K562 (cell line): ENCODE measurements around the gene TMEM273. TPM values are rescaled to one million over a fixed set of nuclear protein-coding genes. Genes with fewer than 3 reads are reported as not detected.

Source experiments
- ADNP ChIP-seq: fragments of 200-800 bp; sonication (Bioruptor generic); IDR thresholded peaks from 2 replicates; pipeline ENCODE4 v1.6.1; 2016; ENCODE audit warnings: missing genetic modification characterization, missing compliant biosample characterization
- CBX3 ChIP-seq, 2 experiments: IDR thresholded peaks; 1 replicate in 1 of 2; 2 replicates in 1 of 2; pipeline ENCODE4 v1.6.1; 2012; ENCODE audit warnings: inconsistent platforms in 2 of 2, low read length in 2 of 2, borderline replicate concordance in 1 of 2, control low read depth in 1 of 2
- CHCHD3 ChIP-seq: fragments of 250-450 bp; sonication (Bioruptor Pico); IDR thresholded peaks from 2 replicates; pipeline ENCODE4 v2.1.2; 2022; ENCODE audit warnings: mild to moderate bottlenecking
- EP300 ChIP-seq: IDR thresholded peaks from 2 replicates; pipeline ENCODE4 v1.6.1; 2012; ENCODE audit warnings: low read length, improper control_type of control experiment
- EZH2 ChIP-seq: IDR thresholded peaks from 2 replicates; pipeline ENCODE4 v1.6.1; 2012; ENCODE audit warnings: low read depth, mild to moderate bottlenecking, inconsistent platforms, low read length, borderline replicate concordance
- HNRNPH1 ChIP-seq: fragments of 200-400 bp; formaldehyde crosslinking; optimal IDR thresholded peaks from 2 replicates; pipeline ENCODE3; 2017; ENCODE audit warnings: low read depth, mild to moderate bottlenecking, low read length, moderate library complexity
- ILK ChIP-seq: fragments of 450-650 bp; IDR thresholded peaks from 2 replicates; pipeline ENCODE4 v1.6.1; 2016; ENCODE audit warnings: missing genetic modification characterization, low read depth, mild to moderate bottlenecking, missing compliant biosample characterization, moderate library complexity, borderline replicate concordance
- NCOA2 ChIP-seq, 2 experiments: fragments of 450-650 bp; IDR thresholded peaks; 2 replicates each; pipeline ENCODE4 v1.6.1; 2018; ENCODE audit warnings: mild to moderate bottlenecking in 2 of 2, moderate library complexity in 1 of 2; ENCODE audit not compliant: partially characterized antibody in 2 of 2
- PPARD ChIP-seq: fragments of 250-450 bp; sonication (Bioruptor Pico); IDR thresholded peaks from 2 replicates; pipeline ENCODE4 v1.8.0; 2022; ENCODE audit warnings: inconsistent platforms, mild to moderate bottlenecking, moderate library complexity
- RBM25 ChIP-seq: fragments of 200-400 bp; formaldehyde crosslinking; IDR thresholded peaks from 2 replicates; pipeline ENCODE4 v1.6.1; 2018; ENCODE audit warnings: low read length, low read depth, moderate library complexity; ENCODE audit not compliant: severe bottlenecking
- RCOR1 ChIP-seq, 2 experiments: IDR thresholded peaks; 2 replicates each; pipeline ENCODE4 v1.6.1; 2012; ENCODE audit warnings: low read depth in 2 of 2, low read length in 2 of 2, borderline replicate concordance in 1 of 2, improper control_type of control experiment in 1 of 2
- RHOXF2B ChIP-seq: fragments of 250-450 bp; sonication (Bioruptor Pico); conservative IDR thresholded peaks from 2 replicates; pipeline ENCODE4 v1.5.1; 2021
- SRSF1 ChIP-seq: fragments of 200-400 bp; formaldehyde crosslinking; IDR thresholded peaks from 2 replicates; pipeline ENCODE4 v1.6.1; 2017; ENCODE audit warnings: mild to moderate bottlenecking, low read depth, low read length, moderate library complexity
- TBP ChIP-seq: optimal IDR thresholded peaks from 2 replicates; pipeline ENCODE3; 2011; ENCODE audit warnings: low read depth, low read length, improper control_type of control experiment
- YY1 ChIP-seq, 3 experiments: IDR thresholded peaks; 2 replicates each; pipeline ENCODE4 v1.6.1; 2011; ENCODE audit warnings: low read length in 2 of 3, mild to moderate bottlenecking in 2 of 3, moderate library complexity in 2 of 3, borderline replicate concordance in 1 of 3, control low read depth in 1 of 3, low read depth in 1 of 3; ENCODE audit not compliant: insufficient read depth in 3 of 3, insufficient replicate concordance in 2 of 3, control insufficient read depth in 1 of 3, insufficient read length in 1 of 3; ENCODE audit errors: extremely low read depth in 1 of 3
- ZNF239 ChIP-seq: fragments of 250-450 bp; sonication (Bioruptor Pico); IDR thresholded peaks from 2 replicates; pipeline ENCODE4 v1.4.0; 2020; ENCODE audit warnings: mild to moderate bottlenecking
- ZNF324 ChIP-seq: fragments of 250-450 bp; sonication (Bioruptor Pico); IDR thresholded peaks from 2 replicates; pipeline ENCODE4 v1.4.0; 2020; ENCODE audit warnings: mild to moderate bottlenecking
- polyA plus RNA-seq, 8 experiments: library from polyadenylated mRNA; depleted of rRNA in 4 of 8; stranded (reverse) in 5 of 8; unstranded in 3 of 8; fragments of >200 nt; fragmentation: Nextera tagmentation in 2 of 8; fragmentation: Illumina TruSeq in 1 of 8; extraction: Ambion mirVana in 2 of 8; extraction: Trizol in 1 of 8; gene quantifications; 2 replicates each; pipeline versions ENCODE4 v1.2.1 to v1.2.3, GENCODE V29; 2011 to 2014; ENCODE audit warnings: inconsistent platforms in 1 of 8, missing spikeins in 1 of 8
- total RNA-seq, 7 experiments: library from RNA; depleted of rRNA in 6 of 7; stranded (reverse); fragments of >200 nt in 6 of 7; fragmentation: Illumina TruSeq in 2 of 7; extraction: Trizol in 2 of 7; gene quantifications; 2 replicates each; pipeline versions ENCODE4 v1.2.1 to v1.2.3, GENCODE V29; 2011 to 2021; ENCODE audit warnings: low replicate concordance in 1 of 7
- TF ChIP-seq, protein P1 (sequence below): IDR thresholded peaks from 2 replicates; pipeline ENCODE4 v1.6.1; 2011; ENCODE audit not compliant: insufficient read length; ENCODE audit errors: extremely low read depth
- TF ChIP-seq, protein P2 (sequence below): fragments of 250-450 bp; sonication (Bioruptor Pico); IDR thresholded peaks from 2 replicates; pipeline ENCODE4 v1.5.0; 2020; ENCODE audit warnings: mild to moderate bottlenecking
- TF ChIP-seq, protein P3 (sequence below): fragments of 250-450 bp; sonication (Bioruptor Pico); IDR thresholded peaks from 2 replicates; pipeline ENCODE4 v1.5.0; 2021
- TF ChIP-seq, protein P4 (sequence below): fragments of 250-450 bp; sonication (Bioruptor Pico); IDR thresholded peaks from 2 replicates; pipeline ENCODE4 v1.8.0; 2022; ENCODE audit warnings: inconsistent platforms
- TF ChIP-seq, protein P5 (sequence below): fragments of 450-650 bp; formaldehyde crosslinking; IDR thresholded peaks from 2 replicates; pipeline ENCODE4 v1.4.0; 2020; ENCODE audit warnings: mild to moderate bottlenecking, mixed read lengths

The TMEM273 gene
- total and polyA plus RNA-seq, 9 of the 15 experiments (the other 6 are each of a cell fraction or from before 2014, with no cell fraction given), result 39.2 to 131 (median 95.6) TPM

DNA sequence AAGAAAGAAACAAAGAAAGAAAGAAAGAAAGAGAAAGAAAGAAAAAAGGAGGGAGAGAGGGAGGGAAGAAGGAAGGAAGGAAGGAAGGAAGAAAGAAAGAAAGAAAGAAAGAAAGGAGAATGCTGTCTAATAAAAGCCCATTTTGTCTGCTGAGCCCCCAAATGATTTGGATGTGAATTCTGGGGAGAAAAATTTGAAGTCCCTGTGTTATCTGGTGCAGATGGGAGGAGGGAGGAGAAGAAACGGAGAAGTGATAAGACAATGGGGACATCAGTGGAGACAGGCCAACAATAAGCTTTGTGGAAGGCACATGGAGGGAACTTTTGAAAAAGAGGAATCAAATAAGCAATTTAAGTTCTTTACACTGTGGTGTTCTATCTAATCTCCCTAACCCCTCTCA, 24.6 kb upstream of the TMEM273 start (continued):
- TF ChIP-seq RBM25 (no peak), ADNP (tag) (no peak), ZNF324 (no peak), HNRNPH1 (no peak), RCOR1 (IDR thresholded peaks at IDR 0.05; ENCODE audit: borderline replicate concordance in 1 of 2, low read depth in 2 of 2, low read length in 2 of 2) (peak; percentile 26 to 68; a peak in 2 of 4 replicates), ILK (tag) (no peak), EZH2 (no peak), SRSF1 (no peak), PPARD (CRISPR knock-in tag) (no peak), YY1 (IDR thresholded peaks at IDR 0.05; ENCODE audit: borderline replicate concordance in 1 of 3, control insufficient read depth in 1 of 3, extremely low read depth in 1 of 3, insufficient read depth in 3 of 3, insufficient read length in 1 of 3, insufficient replicate concordance in 2 of 3, low read depth in 1 of 3, low read length in 2 of 3) (no peak), EP300 (peak; percentile 18; the same call in 1 of the 2 replicates), NCOA2 (IDR thresholded peaks at IDR 0.05; ENCODE audit: partially characterized antibody in 2 of 2) (no peak), RHOXF2B (CRISPR knock-in tag) (no peak), ZNF239 (CRISPR knock-in tag) (no peak), CHCHD3 (CRISPR knock-in tag) (no peak), CBX3 (IDR thresholded peaks at IDR 0.05; ENCODE audit: borderline replicate concordance in 1 of 2, low read length in 2 of 2) (no peak), TBP (no peak)
- TF ChIP-seq, protein P1, sequence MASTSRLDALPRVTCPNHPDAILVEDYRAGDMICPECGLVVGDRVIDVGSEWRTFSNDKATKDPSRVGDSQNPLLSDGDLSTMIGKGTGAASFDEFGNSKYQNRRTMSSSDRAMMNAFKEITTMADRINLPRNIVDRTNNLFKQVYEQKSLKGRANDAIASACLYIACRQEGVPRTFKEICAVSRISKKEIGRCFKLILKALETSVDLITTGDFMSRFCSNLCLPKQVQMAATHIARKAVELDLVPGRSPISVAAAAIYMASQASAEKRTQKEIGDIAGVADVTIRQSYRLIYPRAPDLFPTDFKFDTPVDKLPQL, result no peak
- TF ChIP-seq, protein P2, sequence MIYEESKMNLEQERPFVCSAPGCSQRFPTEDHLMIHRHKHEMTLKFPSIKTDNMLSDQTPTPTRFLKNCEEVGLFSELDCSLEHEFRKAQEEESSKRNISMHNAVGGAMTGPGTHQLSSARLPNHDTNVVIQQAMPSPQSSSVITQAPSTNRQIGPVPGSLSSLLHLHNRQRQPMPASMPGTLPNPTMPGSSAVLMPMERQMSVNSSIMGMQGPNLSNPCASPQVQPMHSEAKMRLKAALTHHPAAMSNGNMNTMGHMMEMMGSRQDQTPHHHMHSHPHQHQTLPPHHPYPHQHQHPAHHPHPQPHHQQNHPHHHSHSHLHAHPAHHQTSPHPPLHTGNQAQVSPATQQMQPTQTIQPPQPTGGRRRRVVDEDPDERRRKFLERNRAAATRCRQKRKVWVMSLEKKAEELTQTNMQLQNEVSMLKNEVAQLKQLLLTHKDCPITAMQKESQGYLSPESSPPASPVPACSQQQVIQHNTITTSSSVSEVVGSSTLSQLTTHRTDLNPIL, result no peak
- TF ChIP-seq, protein P3, sequence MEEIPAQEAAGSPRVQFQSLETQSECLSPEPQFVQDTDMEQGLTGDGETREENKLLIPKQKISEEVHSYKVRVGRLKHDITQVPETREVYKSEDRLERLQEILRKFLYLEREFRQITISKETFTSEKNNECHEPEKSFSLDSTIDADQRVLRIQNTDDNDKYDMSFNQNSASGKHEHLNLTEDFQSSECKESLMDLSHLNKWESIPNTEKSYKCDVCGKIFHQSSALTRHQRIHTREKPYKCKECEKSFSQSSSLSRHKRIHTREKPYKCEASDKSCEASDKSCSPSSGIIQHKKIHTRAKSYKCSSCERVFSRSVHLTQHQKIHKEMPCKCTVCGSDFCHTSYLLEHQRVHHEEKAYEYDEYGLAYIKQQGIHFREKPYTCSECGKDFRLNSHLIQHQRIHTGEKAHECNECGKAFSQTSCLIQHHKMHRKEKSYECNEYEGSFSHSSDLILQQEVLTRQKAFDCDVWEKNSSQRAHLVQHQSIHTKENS, result no peak
- TF ChIP-seq, protein P4, sequence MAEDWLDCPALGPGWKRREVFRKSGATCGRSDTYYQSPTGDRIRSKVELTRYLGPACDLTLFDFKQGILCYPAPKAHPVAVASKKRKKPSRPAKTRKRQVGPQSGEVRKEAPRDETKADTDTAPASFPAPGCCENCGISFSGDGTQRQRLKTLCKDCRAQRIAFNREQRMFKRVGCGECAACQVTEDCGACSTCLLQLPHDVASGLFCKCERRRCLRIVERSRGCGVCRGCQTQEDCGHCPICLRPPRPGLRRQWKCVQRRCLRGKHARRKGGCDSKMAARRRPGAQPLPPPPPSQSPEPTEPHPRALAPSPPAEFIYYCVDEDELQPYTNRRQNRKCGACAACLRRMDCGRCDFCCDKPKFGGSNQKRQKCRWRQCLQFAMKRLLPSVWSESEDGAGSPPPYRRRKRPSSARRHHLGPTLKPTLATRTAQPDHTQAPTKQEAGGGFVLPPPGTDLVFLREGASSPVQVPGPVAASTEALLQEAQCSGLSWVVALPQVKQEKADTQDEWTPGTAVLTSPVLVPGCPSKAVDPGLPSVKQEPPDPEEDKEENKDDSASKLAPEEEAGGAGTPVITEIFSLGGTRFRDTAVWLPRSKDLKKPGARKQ (CRISPR knock-in tag), result no peak
- TF ChIP-seq, protein P5, sequence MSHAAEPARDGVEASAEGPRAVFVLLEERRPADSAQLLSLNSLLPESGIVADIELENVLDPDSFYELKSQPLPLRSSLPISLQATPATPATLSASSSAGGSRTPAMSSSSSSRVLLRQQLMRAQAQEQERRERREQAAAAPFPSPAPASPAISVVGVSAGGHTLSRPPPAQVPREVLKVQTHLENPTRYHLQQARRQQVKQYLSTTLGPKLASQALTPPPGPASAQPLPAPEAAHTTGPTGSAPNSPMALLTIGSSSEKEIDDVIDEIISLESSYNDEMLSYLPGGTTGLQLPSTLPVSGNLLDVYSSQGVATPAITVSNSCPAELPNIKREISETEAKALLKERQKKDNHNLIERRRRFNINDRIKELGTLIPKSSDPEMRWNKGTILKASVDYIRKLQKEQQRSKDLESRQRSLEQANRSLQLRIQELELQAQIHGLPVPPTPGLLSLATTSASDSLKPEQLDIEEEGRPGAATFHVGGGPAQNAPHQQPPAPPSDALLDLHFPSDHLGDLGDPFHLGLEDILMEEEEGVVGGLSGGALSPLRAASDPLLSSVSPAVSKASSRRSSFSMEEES (CRISPR knock-in tag), result no peak
